Thyroid gland (tissue), 4 donors: ENCODE data around the gene ANKRD1. TPM values are rescaled to one million over a fixed set of nuclear protein-coding genes. Genes with fewer than 3 reads are reported as not detected.

ENCODE experiments used
- DNase-seq, 2 donors: peaks; one replicate each; pipeline ENCODE4 v3.0.0-alpha.2; 2019
- H3K27ac ChIP-seq, 3 donors: fragments of 200-600 bp; sonication (generic); 1 replicate in 2 of 3; 2 replicates in 1 of 3; pipeline ENCODE4 v1.5.1; 2016 to 2019; ENCODE audit warnings: mild to moderate bottlenecking in 1 of 3, moderate library complexity in 1 of 3
- H3K27me3 ChIP-seq: fragments of 200-600 bp; sonication (generic); one replicate; pipeline ENCODE4 v1.5.1; 2019
- H3K36me3 ChIP-seq, 2 donors: fragments of 200-600 bp; sonication (generic); one replicate each; pipeline ENCODE4 v1.5.1; 2016 to 2019
- H3K4me1 ChIP-seq, 2 donors: fragments of 200-600 bp; sonication (generic); one replicate each; pipeline ENCODE4 v1.5.1; 2017 to 2019
- H3K4me3 ChIP-seq, 3 donors: fragments of 200-600 bp; sonication (generic); replicated peaks in 1 of 3; 1 replicate in 2 of 3; 2 replicates in 1 of 3; pipeline ENCODE4 v1.5.1; 2016; ENCODE audit warnings: mild to moderate bottlenecking in 1 of 3
- H3K9me3 ChIP-seq: fragments of 200-600 bp; sonication (generic); one replicate; pipeline ENCODE4 v1.5.1; 2017
- CTCF ChIP-seq, 6 experiments: fragments of 200-600 bp in 3 of 6; fragments of 450-650 bp in 3 of 6; sonication (generic) in 3 of 6; IDR thresholded peaks; one replicate each; pipeline ENCODE4 v1.5.1; 2016 to 2019; ENCODE audit warnings: antibody characterized with exemption in 6 of 6, mild to moderate bottlenecking in 2 of 6, inconsistent platforms in 1 of 6, moderate library complexity in 1 of 6
- POLR2A ChIP-seq, 2 donors: fragments of 450-650 bp; IDR thresholded peaks; one replicate each; pipeline ENCODE4 v1.6.1; 2017; ENCODE audit warnings: antibody characterized with exemption in 2 of 2, mild to moderate bottlenecking in 2 of 2, moderate library complexity in 1 of 2
- WGBS, 2 donors: methylation state at CpG; one replicate each; pipeline ENCODE4 v1.1.5; 2017; 5-methylcytosine and 5-hydroxymethylcytosine counted together
- intact Hi-C: fragments of 100-400 bp; cut with DNase I; formaldehyde crosslinking; loops from one replicate; pipeline ENCODE4 v1.15.1; 2023
- total RNA-seq, 4 donors: library from RNA; depleted of rRNA; stranded (reverse); fragments of >200 nt; gene quantifications; one replicate each; pipeline ENCODE4 v1.2.3, GENCODE V29; 2016

The ANKRD1 gene
- total RNA-seq, 4 donors from 2014 or later = 0.94 TPM; not detected in 3

GRCh38 chr10:90927293-90927692, 6.4 kb upstream of the ANKRD1 start:
- intact Hi-C loops = no loop called here
- Histone ChIP-seq H3K9me3 (no peaks in the 10 kb centered on the region), H3K4me1 (peaks cover 20 to 26% of the 10 kb centered on the region in 2 donors), H3K27ac (no peak overlapping the region), H3K4me3 (no peak overlapping the region), H3K36me3 (no peaks in the 10 kb centered on the region), H3K27me3 (no peaks in the 10 kb centered on the region)
- TF ChIP-seq CTCF (IDR thresholded peaks at IDR 0.05) = no peak
- TF ChIP-seq POLR2A (IDR thresholded peaks at IDR 0.05) = no peak
- WGBS, 2 donors = 91% methylated on average over 2 of the region's 2 CpGs
- no peak for DNase-seq

GRCh38 chr10:90925079-90926029, 4.5 kb upstream of the ANKRD1 start:
- WGBS, 2 donors = 74% methylated on average over 5 of the region's 5 CpGs
- Histone ChIP-seq H3K9me3 (no peaks in the 10 kb centered on the region), H3K27me3 (no peaks in the 10 kb centered on the region), H3K4me3 (no peak overlapping the region), H3K4me1 (peaks cover 10 to 15% of the 10 kb centered on the region in 2 donors), H3K36me3 (no peaks in the 10 kb centered on the region), H3K27ac (no peak overlapping the region)
- no peak for DNase-seq
- TF ChIP-seq POLR2A (IDR thresholded peaks at IDR 0.05) = no peak
- TF ChIP-seq CTCF (IDR thresholded peaks at IDR 0.05) = no peak
- intact Hi-C loops = no loop called here

GRCh38 chr10:90924552-90924951, 3.7 kb upstream of the ANKRD1 start:
- 87 to 94% methylated on average over 3 of the region's 3 CpGs for WGBS, 2 donors
- H3K4me1 ChIP-seq = peaks cover 3 to 7% of the 10 kb centered on the region in 2 donors
- no peaks in the 10 kb centered on the region for H3K36me3 ChIP-seq
- no peak overlapping the region for H3K27ac ChIP-seq
- H3K27me3 ChIP-seq = no peaks in the 10 kb centered on the region
- no peak overlapping the region for H3K4me3 ChIP-seq
- intact Hi-C loops = no loop called here
- TF ChIP-seq POLR2A (IDR thresholded peaks at IDR 0.05) = no peak
- TF ChIP-seq CTCF (IDR thresholded peaks at IDR 0.05) = no peak
- DNase-seq = no peak
- H3K9me3 ChIP-seq = no peaks in the 10 kb centered on the region

- DNase-seq = no peak
- no peak overlapping the region for H3K27ac ChIP-seq
- H3K36me3 ChIP-seq = no peaks in the 10 kb centered on the region
- no peaks in the 10 kb centered on the region for H3K9me3 ChIP-seq
- intact Hi-C loops = no loop called here
- H3K27me3 ChIP-seq = no peaks in the 10 kb centered on the region
- no peak for TF ChIP-seq CTCF (IDR thresholded peaks at IDR 0.05)
- no peak for TF ChIP-seq POLR2A (IDR thresholded peaks at IDR 0.05)
- WGBS, 2 donors = 54 to 60% methylated on average over 2 of the region's 2 CpGs
- H3K4me3 ChIP-seq = no peak overlapping the region
- no peaks in the 10 kb centered on the region for H3K4me1 ChIP-seq
Observed at GRCh38 chr10:90923111-90923731, 2.3 kb upstream of the ANKRD1 start.

- Histone ChIP-seq H3K36me3 (no peaks in the 10 kb centered on the region), H3K27ac (no peak overlapping the region), H3K27me3 (no peaks in the 10 kb centered on the region), H3K4me1 (no peaks in the 10 kb centered on the region), H3K9me3 (no peaks in the 10 kb centered on the region), H3K4me3 (no peak overlapping the region)
- WGBS, 2 donors = 77 to 80% methylated on average over 3 of the region's 3 CpGs
- no peak for TF ChIP-seq POLR2A (IDR thresholded peaks at IDR 0.05)
- no peak for TF ChIP-seq CTCF (IDR thresholded peaks at IDR 0.05)
- intact Hi-C loops = no loop called here
- DNase-seq = no peak
Observed at GRCh38 chr10:90921906-90922305, 1.0 kb upstream of the ANKRD1 start.
